ENCODE measurements around the gene DGUOK. TPM values are rescaled to one million over a fixed set of nuclear protein-coding genes. Genes with fewer than 3 reads are reported as not detected.
A peak's percentile ranks its signal among the peaks of the same experiment; 100 is the strongest.
"Not testable (repeated sequence)": the region's sequence is repeated elsewhere in the genome, so short reads cannot be mapped to it uniquely, and the experiment has no call there.

DGUOK gene
- total RNA-seq, 2 experiments from 2014 or later = 96.8 to 97.1 TPM

- DNase-seq = no peak
- no peaks in the 10 kb centered on the region for H3K9me3 Mint-ChIP-seq
- H3K4me3 Mint-ChIP-seq = no peak overlapping the region
- H3K27ac Mint-ChIP-seq = no peak overlapping the region
- H3K27me3 Mint-ChIP-seq = no peaks in the 10 kb centered on the region
- no peaks in the 10 kb centered on the region for H3K36me3 Mint-ChIP-seq
- peaks cover 32% of the 10 kb centered on the region for H3K4me1 Mint-ChIP-seq
These were observed 31.8 kb upstream of the DGUOK start for GRCh38 chr2:73894877-73895276.

DNA sequence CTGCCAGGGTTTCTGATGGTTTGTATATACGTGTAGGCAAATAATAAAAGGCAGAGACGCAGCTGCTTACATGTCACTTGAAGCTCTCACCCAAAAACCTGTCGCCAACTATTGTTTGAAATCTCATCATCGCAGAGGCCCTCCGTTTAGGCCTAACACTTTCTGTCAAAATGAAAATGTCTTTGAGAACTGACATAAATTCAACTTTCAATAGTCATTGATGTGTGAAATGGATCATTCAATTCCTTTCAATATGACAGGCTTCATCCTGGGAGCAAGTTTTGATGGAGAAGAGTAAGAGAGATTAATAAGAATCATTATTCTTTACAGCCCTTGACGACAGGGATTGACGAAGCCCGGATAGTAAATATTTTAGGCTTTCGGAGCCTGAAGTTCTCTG is 31.2 kb upstream of the DGUOK start:
- Mint-ChIP-seq H3K9me3 (no peaks in the 10 kb centered on the region), H3K4me1 (peaks cover 32% of the 10 kb centered on the region), H3K27ac (no peak overlapping the region), H3K27me3 (no peaks in the 10 kb centered on the region), H3K36me3 (no peaks in the 10 kb centered on the region), H3K4me3 (no peak overlapping the region)
- no peak for DNase-seq

- H3K4me3 Mint-ChIP-seq = peak overlapping the region; percentile 63
- H3K9me3 Mint-ChIP-seq = no peaks in the 10 kb centered on the region
- H3K4me1 Mint-ChIP-seq = peaks cover 32% of the 10 kb centered on the region
- H3K27ac Mint-ChIP-seq = peak overlapping the region; percentile 80
- H3K36me3 Mint-ChIP-seq = no peaks in the 10 kb centered on the region
- peak; percentile 47 for DNase-seq
- no peaks in the 10 kb centered on the region for H3K27me3 Mint-ChIP-seq
These were observed 30.1 kb upstream of the DGUOK start for GRCh38 chr2:73896362-73897239.

DNA sequence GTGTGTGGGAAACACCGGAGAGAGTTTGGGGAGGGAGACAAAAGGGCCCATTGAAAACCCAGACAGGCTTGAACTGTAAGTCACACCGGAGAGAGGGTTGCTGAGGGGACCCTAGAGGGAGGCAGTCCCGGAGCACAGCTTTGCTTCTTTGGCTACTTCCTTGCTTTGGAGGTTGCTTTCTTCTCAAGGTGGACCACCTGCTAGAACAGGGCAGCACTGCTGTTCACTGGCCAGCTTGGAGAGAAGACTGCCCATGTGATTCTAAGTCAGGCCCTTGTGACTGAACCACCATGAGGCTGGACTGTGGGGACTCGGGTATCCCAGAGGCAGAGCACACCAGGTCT is 29.5 kb upstream of the DGUOK start:
- Mint-ChIP-seq H3K9me3 (no peaks in the 10 kb centered on the region), H3K4me3 (no peak overlapping the region), H3K27ac (peak overlapping the region; percentile 80), H3K4me1 (peaks cover 32% of the 10 kb centered on the region), H3K27me3 (no peaks in the 10 kb centered on the region), H3K36me3 (no peaks in the 10 kb centered on the region)
- no peak for DNase-seq

- DNase-seq = no peak
- H3K36me3 Mint-ChIP-seq = no peaks in the 10 kb centered on the region
- H3K27me3 Mint-ChIP-seq = no peaks in the 10 kb centered on the region
- H3K27ac Mint-ChIP-seq = no peak overlapping the region
- no peaks in the 10 kb centered on the region for H3K9me3 Mint-ChIP-seq
- no peak overlapping the region for H3K4me3 Mint-ChIP-seq
- H3K4me1 Mint-ChIP-seq = peaks cover 32% of the 10 kb centered on the region
These were observed 28.7 kb upstream of the DGUOK start for GRCh38 chr2:73897934-73898333.

DNA sequence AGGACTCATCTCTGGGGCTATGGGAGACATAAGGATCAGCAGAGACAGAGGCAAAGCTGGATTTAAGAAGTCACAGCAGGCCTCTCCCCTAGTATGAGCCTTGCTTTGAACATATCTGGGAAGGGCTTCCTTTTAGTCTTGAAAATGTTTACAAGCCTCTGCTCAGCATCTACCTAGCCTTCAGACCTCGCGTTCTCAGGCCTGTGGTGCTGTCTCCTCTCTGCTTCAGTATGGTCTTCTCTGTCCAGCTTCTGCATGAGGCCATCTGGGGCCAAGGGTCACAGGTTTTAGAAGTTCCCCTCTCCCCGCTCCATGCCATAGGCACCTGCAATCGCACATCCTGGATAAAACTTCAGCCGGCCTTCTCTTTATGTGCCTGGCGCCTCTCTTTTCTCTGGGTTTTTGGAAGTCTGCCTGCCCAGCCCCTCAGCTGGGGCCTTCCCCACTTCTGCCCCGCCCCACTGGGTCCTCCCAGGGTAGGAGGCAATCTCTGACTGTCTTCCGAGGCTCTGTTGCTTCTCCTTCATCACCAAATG is 26.8 kb upstream of the DGUOK start:
- DNase-seq = no peak
- Mint-ChIP-seq H3K27me3 (no peaks in the 10 kb centered on the region), H3K4me3 (no peak overlapping the region), H3K36me3 (no peaks in the 10 kb centered on the region), H3K27ac (no peak overlapping the region), H3K4me1 (peaks cover 27% of the 10 kb centered on the region), H3K9me3 (no peaks in the 10 kb centered on the region)

DNA sequence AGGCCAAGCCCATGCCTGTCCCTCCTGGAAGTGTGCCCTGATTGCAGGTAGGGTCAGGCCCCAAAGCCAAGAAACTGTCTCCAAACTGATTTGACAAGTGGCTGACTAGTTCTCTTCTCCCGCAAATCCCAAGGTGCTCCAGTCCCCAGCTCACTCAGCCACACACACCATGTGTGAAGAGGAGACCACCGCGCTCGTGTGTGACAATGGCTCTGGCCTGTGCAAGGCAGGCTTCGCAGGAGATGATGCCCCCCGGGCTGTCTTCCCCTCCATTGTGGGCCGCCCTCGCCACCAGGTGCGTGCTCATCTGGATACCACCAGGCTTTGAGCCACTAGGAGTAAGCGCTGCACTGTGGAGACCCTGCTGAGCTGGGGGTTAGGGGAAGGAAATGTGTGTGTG is 25.5 kb upstream of the DGUOK start:
- H3K36me3 Mint-ChIP-seq = no peaks in the 10 kb centered on the region
- H3K27me3 Mint-ChIP-seq = no peaks in the 10 kb centered on the region
- no peak overlapping the region for H3K4me3 Mint-ChIP-seq
- peaks cover 15% of the 10 kb centered on the region for H3K4me1 Mint-ChIP-seq
- H3K9me3 Mint-ChIP-seq = no peaks in the 10 kb centered on the region
- no peak overlapping the region for H3K27ac Mint-ChIP-seq
- no peak for DNase-seq

- H3K27me3 Mint-ChIP-seq = no peaks in the 10 kb centered on the region
- no peak overlapping the region for H3K27ac Mint-ChIP-seq
- H3K4me1 Mint-ChIP-seq = peaks cover 4% of the 10 kb centered on the region
- no peaks in the 10 kb centered on the region for H3K9me3 Mint-ChIP-seq
- DNase-seq = no peak
- no peaks in the 10 kb centered on the region for H3K36me3 Mint-ChIP-seq
- no peak overlapping the region for H3K4me3 Mint-ChIP-seq
These were observed 24.4 kb upstream of the DGUOK start for GRCh38 chr2:73902284-73902683.

- Mint-ChIP-seq H3K36me3 (no peaks in the 10 kb centered on the region), H3K27ac (no peak overlapping the region), H3K4me1 (peaks cover 8% of the 10 kb centered on the region), H3K9me3 (no peaks in the 10 kb centered on the region), H3K4me3 (no peak overlapping the region), H3K27me3 (no peaks in the 10 kb centered on the region)
- no peak for DNase-seq
These were observed 23.4 kb upstream of the DGUOK start for GRCh38 chr2:73903313-73903712.

DNA sequence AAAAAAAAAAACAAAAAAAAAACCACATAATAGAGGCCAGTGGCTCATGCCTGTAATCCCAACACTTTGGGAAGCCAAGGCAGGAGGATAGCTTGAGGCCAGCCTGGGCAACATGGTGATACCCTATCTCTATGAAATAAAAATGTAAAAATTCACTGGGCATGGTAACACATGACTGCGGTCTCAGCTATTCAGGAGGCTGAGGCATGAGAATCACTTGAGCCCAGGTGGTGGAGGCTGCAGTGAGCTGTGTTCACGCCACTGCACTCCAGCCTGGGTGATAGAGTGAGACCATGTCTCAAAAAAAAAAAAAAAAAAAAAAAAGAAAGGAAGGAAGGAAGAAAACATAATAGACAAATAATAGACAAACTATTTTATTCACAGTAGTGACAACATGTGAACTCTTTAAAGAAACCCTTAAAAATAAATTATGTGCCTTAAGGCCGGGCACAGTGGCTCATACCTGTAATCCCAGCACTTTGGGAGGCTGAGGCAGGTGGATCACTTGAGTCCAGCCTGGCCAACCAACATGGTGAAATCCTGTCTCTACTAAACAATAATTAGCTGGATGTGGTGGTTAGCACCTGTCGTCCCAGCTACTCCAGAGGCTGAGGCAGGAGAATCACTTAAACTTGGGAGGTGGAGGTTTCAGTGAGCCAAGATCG is 22.6 kb upstream of the DGUOK start:
- peaks cover 12% of the 10 kb centered on the region for H3K4me1 Mint-ChIP-seq
- H3K4me3 Mint-ChIP-seq, DNase-seq, H3K36me3 Mint-ChIP-seq, H3K27ac Mint-ChIP-seq, H3K9me3 Mint-ChIP-seq, H3K27me3 Mint-ChIP-seq: not testable (repeated sequence)

- Mint-ChIP-seq H3K9me3 (no peaks in the 10 kb centered on the region), H3K27ac (no peak overlapping the region), H3K36me3 (no peaks in the 10 kb centered on the region), H3K4me3 (no peak overlapping the region), H3K4me1 (peaks cover 12% of the 10 kb centered on the region), H3K27me3 (no peaks in the 10 kb centered on the region)
- DNase-seq = no peak
These were observed 21.7 kb upstream of the DGUOK start for GRCh38 chr2:73904952-73905351.

GRCh38 chr2:73906847-73907505 is 19.7 kb upstream of the DGUOK start:
- H3K9me3 Mint-ChIP-seq = no peaks in the 10 kb centered on the region
- no peak overlapping the region for H3K27ac Mint-ChIP-seq
- H3K4me3 Mint-ChIP-seq = no peak overlapping the region
- H3K27me3 Mint-ChIP-seq = no peaks in the 10 kb centered on the region
- no peaks in the 10 kb centered on the region for H3K36me3 Mint-ChIP-seq
- peaks cover 12% of the 10 kb centered on the region for H3K4me1 Mint-ChIP-seq
- DNase-seq = no peak

GRCh38 chr2:73907840-73908452 is 18.7 kb upstream of the DGUOK start:
- no peak overlapping the region for H3K4me3 Mint-ChIP-seq
- DNase-seq = peak; percentile 64
- peak overlapping the region; percentile 72 for H3K27ac Mint-ChIP-seq
- no peaks in the 10 kb centered on the region for H3K27me3 Mint-ChIP-seq
- no peaks in the 10 kb centered on the region for H3K36me3 Mint-ChIP-seq
- no peaks in the 10 kb centered on the region for H3K9me3 Mint-ChIP-seq
- H3K4me1 Mint-ChIP-seq = peaks cover 12% of the 10 kb centered on the region

DNA sequence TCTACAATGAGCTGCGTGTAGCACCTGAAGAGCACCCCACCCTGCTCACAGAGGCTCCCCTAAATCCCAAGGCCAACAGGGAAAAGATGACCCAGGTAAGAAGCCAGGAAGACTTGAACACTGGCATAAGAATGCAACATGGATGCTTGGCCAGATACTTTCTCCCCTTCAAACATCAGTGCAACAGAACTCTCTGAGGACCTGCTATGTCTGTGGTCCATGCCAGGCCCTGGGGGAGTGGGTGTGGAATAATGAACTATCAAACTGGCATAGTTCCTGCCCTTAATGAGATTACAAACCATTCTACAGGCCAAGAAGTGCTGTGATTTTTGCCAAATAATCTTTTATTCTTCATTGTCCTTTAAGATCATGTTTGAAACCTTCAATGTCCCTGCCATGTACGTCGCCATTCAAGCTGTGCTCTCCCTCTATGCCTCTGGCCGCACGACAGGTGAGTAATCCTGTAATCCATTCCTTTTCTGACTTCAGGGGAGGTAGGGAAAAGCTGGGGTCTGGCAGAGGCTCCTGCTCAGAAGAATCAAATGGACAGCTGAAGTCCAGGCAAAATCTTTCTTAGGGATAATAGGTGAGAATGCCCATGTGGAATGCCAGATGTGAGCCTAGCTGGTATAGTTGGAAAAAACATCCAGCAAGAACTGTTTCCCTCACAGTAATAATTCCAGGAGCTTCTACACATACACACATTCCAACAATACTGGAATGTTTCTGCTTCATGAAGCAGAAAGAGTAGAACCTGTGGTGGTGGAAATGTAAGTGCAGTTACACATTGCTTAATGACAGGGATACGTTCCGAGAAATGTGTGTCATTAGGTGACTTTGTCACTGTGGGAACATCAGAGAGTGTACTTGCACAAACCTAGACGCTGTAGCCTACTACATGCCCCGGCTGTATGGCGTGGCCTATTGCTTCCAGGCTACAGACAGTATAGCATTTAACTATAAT is 17.7 kb upstream of the DGUOK start:
- Mint-ChIP-seq H3K4me1 (peaks cover 12% of the 10 kb centered on the region), H3K27me3 (no peaks in the 10 kb centered on the region), H3K27ac (no peak overlapping the region), H3K9me3 (no peaks in the 10 kb centered on the region), H3K36me3 (no peaks in the 10 kb centered on the region), H3K4me3 (no peak overlapping the region)
- DNase-seq = no peak
